ENCODE results near the gene SLC7A1.

- no peak for TF ChIP-seq POLR2AphosphoS5 (IDR thresholded peaks at IDR 0.05; ENCODE audit: low read depth, low read length)
- no peak for TF ChIP-seq EZH2 (IDR thresholded peaks at IDR 0.05; ENCODE audit: low read depth, low read length, severe bottlenecking)
Measured at GRCh38 chr13:29598321-29598720, 2.8 kb upstream of the SLC7A1 start.

All from H1 (cell line).